ENCODE data around the gene FBXL16.

DNA sequence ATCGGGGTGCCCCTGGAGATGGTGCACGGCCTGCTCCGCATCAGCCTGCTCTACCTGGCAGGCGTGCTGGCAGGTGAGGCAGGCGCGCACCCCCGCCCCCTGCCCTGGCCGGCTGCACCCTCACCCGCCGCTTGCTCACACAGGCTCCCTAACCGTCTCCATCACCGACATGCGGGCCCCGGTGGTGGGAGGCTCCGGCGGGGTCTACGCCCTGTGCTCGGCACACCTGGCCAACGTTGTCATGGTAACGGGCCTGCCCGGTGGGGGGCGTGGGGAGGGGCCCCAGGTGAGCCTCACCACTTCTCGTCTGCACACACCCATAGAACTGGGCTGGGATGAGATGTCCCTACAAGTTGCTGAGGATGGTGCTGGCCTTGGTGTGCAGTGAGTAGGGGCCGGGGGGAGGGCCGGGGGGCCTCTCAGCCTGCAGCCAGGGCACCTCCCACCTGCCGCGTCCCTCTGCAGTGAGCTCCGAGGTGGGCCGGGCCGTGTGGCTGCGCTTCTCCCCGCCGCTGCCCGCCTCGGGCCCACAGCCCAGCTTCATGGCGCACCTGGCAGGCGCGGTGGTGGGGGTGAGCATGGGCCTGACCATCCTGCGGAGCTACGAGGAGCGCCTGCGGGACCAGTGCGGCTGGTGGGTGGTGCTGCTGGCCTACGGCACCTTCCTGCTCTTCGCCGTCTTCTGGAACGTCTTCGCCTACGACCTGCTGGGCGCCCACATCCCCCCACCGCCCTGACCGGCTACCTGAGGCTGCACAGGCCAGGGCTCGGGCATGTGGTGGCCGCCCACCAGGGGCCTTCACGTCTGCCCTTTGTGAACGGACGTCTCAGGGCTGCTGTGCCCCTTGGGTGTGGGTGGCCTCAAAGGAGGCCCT is 28.0 kb downstream of the FBXL16 start:
- TF ChIP-seq CTCF (IDR thresholded peaks at IDR 0.05; ENCODE audit: insufficient read depth, low read length) (no peak), SPI1 (IDR thresholded peaks at IDR 0.05; ENCODE audit: borderline replicate concordance, low read depth) (no peak), POLR2AphosphoS5 (IDR thresholded peaks at IDR 0.05; ENCODE audit: low read depth) (no peak), GABPA (IDR thresholded peaks at IDR 0.05; ENCODE audit: low read depth) (no peak), REST (IDR thresholded peaks at IDR 0.05; ENCODE audit: insufficient replicate concordance, low read depth) (no peak)

All from HL-60 (cell line).